Colonic mucosa (tissue), 4 donors: ENCODE results near the gene SLC8A1. TPM values are rescaled to one million over a fixed set of nuclear protein-coding genes. Genes with fewer than 3 reads are reported as not detected.

Source experiments
- DNase-seq: peaks from one replicate; pipeline ENCODE4 v3.0.0-alpha.2; 2020
- H3K27ac ChIP-seq: fragments of 200-600 bp; one replicate; pipeline ENCODE4 v1.8.0; 2021
- H3K27me3 ChIP-seq: fragments of 200-600 bp; one replicate; pipeline ENCODE4 v1.8.0; 2021
- H3K36me3 ChIP-seq: fragments of 200-600 bp; one replicate; pipeline ENCODE4 v1.8.0; 2021
- H3K4me1 ChIP-seq: fragments of 200-600 bp; one replicate; pipeline ENCODE4 v1.8.0; 2021; ENCODE audit warnings: mild to moderate bottlenecking
- H3K4me3 ChIP-seq: fragments of 200-600 bp; one replicate; pipeline ENCODE4 v1.8.0; 2021
- H3K9ac ChIP-seq, 2 donors: one replicate each; pipeline ENCODE4 v1.7.0; 2013; ENCODE audit warnings: control low read depth in 2 of 2, low read depth in 2 of 2, low read length in 2 of 2
- H3K9me3 ChIP-seq: fragments of 200-600 bp; one replicate; pipeline ENCODE4 v1.8.0; 2021
- intact Hi-C: fragments of 100-400 bp; cut with DNase I; formaldehyde crosslinking; loops from one replicate; pipeline ENCODE4 v1.14.1; 2022
- total RNA-seq, 2 donors: library from RNA; stranded (reverse); fragmentation: NEBNext Ultra II Directional in 1 of 2; extraction: Animal tissue kit (Norgen Biotek cat#: 25700) in 1 of 2; gene quantifications; one replicate each; pipeline ENCODE4 v1.2.1, GENCODE V29; 2021
- TF ChIP-seq, protein P1 (sequence below): fragments of 200-600 bp; IDR thresholded peaks from one replicate; pipeline ENCODE4 v1.8.0; 2022; ENCODE audit warnings: antibody characterized with exemption, mild to moderate bottlenecking
- donor health status: healthy.
- donor health status: DM: no; HTN: no; CAD: no.
- donor health status: DM: no; HTN: no; CAD: no.

Gene SLC8A1
- total RNA-seq, 2 donors from 2014 or later: 4.1 to 25.5 TPM

DNA sequence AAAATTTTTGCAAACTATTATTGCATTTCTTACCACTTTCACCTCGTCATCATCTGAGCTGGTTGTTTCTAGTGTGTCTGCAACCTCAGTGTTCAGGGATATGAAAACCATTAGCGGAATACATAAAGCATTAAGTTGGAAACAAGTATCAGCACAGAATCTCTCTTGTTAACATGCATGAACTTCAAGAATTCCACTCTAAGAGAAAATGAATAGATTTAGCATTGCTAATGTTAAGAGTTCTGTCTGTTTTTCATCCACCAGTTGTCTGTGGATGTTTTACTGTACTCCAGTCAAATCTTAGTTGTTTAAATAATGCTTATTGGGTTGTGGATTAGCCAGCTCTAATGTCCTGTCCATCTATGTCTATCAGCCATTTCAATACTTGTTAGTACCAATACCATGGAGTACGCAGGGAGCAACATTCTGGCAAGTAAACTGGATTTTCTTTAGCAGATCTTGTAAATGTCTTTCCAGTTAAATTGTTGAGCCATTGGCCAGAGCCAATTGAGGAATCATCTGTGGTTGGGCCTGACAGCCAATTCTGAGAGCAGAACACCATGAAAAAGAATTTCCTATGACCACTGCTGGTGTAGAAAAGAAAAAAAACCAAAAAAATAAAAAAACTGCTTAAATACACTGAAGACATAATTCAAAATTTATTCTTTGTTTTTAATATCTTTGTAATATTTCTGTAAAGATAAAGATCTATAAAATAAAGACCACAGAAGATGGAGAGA lies 82.5 kb downstream of the SLC8A1 start:
- Histone ChIP-seq H3K36me3 (no peaks in the 10 kb centered on the region), H3K4me1 (no peaks in the 10 kb centered on the region), H3K4me3 (no peak overlapping the region), H3K9ac (no peak overlapping the region), H3K27me3 (no peaks in the 10 kb centered on the region), H3K27ac (no peak overlapping the region), H3K9me3 (no peaks in the 10 kb centered on the region)
- intact Hi-C loops: no loop called here
- TF ChIP-seq, protein P1, sequence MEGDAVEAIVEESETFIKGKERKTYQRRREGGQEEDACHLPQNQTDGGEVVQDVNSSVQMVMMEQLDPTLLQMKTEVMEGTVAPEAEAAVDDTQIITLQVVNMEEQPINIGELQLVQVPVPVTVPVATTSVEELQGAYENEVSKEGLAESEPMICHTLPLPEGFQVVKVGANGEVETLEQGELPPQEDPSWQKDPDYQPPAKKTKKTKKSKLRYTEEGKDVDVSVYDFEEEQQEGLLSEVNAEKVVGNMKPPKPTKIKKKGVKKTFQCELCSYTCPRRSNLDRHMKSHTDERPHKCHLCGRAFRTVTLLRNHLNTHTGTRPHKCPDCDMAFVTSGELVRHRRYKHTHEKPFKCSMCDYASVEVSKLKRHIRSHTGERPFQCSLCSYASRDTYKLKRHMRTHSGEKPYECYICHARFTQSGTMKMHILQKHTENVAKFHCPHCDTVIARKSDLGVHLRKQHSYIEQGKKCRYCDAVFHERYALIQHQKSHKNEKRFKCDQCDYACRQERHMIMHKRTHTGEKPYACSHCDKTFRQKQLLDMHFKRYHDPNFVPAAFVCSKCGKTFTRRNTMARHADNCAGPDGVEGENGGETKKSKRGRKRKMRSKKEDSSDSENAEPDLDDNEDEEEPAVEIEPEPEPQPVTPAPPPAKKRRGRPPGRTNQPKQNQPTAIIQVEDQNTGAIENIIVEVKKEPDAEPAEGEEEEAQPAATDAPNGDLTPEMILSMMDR: no peak
- DNase-seq: no peak

DNA sequence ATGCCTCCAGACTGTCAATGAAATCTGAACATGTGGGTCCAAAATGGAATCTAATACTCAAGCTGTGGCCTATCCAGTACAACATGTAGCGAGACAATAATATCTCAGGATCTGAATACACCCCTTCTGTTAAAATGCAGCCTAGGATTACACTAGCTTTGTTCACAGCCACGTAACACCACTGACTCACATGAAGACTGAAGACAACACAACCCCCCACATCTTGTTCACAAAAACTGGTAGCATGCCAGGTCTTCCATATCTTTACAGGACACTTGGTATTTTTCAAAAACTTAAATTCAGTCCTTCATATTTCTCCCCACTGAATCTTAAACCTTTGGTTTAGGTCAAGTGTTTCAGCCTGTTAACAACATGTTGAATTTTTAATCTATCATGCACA lies 84.2 kb downstream of the SLC8A1 start:
- Histone ChIP-seq H3K9ac (no peak overlapping the region), H3K9me3 (no peaks in the 10 kb centered on the region), H3K27ac (no peak overlapping the region), H3K36me3 (no peaks in the 10 kb centered on the region), H3K27me3 (no peaks in the 10 kb centered on the region), H3K4me3 (no peak overlapping the region), H3K4me1 (no peaks in the 10 kb centered on the region)
- intact Hi-C loops: no loop called here
- TF ChIP-seq, protein P1: no peak
- no peak for DNase-seq

DNA sequence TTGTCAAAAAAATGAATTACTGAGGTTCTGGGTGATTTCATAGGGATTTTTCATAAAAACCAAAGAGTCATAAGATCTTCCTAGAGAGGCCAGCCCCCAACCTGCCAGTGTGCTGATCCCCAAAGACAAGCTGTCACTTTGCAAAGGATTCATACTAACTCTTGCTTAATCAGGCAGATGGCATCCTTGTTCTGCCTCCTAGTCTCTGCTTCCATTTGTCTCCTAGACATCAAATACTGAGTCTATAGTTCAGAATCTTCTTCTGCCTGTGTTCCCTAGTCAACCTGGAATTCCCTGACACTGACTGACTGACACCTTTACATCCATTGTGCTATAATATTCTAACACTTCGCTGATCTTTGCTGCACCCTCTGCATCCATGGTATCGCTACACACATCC lies 84.9 kb downstream of the SLC8A1 start:
- Histone ChIP-seq H3K36me3 (no peaks in the 10 kb centered on the region), H3K9me3 (no peaks in the 10 kb centered on the region), H3K4me1 (no peaks in the 10 kb centered on the region), H3K27me3 (no peaks in the 10 kb centered on the region), H3K9ac (no peak overlapping the region), H3K27ac (no peak overlapping the region), H3K4me3 (no peak overlapping the region)
- intact Hi-C loops: no loop called here
- TF ChIP-seq, protein P1: no peak
- DNase-seq: no peak

DNA sequence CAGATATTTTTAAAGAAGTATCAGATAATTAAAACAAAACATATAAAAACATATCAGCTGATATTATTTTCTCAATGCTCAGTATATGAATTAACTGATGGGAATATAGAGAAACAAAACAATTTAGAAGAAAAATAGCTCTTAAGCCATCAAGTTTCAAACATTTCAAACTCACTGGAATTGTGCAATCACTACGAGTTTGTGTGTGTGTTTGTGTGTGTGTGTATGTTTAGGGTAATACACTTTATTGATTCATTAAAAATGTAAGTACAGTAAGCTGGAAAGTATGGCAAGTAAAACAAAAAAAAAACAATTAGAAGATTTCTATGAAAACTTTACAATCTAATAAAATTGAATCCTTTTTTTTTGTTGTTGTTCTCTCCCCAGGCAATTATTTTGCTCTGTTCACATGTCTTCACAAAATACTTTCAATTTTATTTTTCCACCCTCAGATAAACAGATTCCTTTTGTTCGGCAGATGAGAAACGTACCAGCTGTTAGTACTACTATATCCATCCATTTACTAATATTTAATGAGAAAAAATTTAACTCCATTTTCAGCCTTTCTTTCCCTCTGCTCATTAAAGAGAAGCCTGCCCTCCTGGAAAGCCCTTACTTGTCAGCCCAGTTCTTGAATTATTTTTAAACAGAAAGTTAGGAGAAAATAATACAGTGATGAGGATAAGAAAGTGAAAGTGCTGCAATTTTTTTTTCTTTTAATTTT lies 87.6 kb downstream of the SLC8A1 start:
- Histone ChIP-seq H3K36me3 (no peaks in the 10 kb centered on the region), H3K9me3 (no peaks in the 10 kb centered on the region), H3K4me1 (no peaks in the 10 kb centered on the region), H3K4me3 (no peak overlapping the region), H3K27me3 (no peaks in the 10 kb centered on the region), H3K27ac (no peak overlapping the region), H3K9ac (no peak overlapping the region)
- intact Hi-C loops: no loop called here
- TF ChIP-seq, protein P1: no peak
- no peak for DNase-seq

DNA sequence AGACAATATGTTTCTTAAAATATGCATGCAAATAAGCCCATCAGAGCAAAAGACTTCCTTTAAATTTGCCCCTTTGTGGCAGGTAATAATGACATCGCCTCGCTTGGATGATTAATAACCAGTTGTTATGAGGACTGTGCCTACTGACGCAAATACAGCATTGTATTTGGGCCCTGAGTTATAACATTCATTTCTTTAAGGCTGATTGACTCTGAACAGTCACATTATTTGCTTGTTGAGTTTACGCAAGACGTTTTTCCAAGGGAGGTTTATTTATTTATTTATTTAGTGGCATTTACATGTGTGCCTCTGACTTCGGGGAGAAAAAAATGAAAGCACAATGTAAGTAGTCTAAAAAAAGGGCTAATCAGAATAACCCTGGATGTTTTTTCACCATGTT lies 88.3 kb downstream of the SLC8A1 start:
- Histone ChIP-seq H3K9me3 (no peaks in the 10 kb centered on the region), H3K27ac (no peak overlapping the region), H3K36me3 (no peaks in the 10 kb centered on the region), H3K4me3 (no peak overlapping the region), H3K4me1 (no peaks in the 10 kb centered on the region), H3K27me3 (no peaks in the 10 kb centered on the region), H3K9ac (no peak overlapping the region)
- TF ChIP-seq, protein P1: no peak
- DNase-seq: no peak
- intact Hi-C loops: no loop called here
